ENCODE measurements around the gene METTL6. TPM values are rescaled to one million over a fixed set of nuclear protein-coding genes. Genes with fewer than 3 reads are reported as not detected.

Gene METTL6
- total and polyA plus RNA-seq, 2 of the 4 experiments (the other 2 are of a cell fraction), result 15.4 to 21.5 TPM

GRCh38 chr3:15401936-15402335 lies 25.4 kb downstream of the METTL6 start:
- Histone ChIP-seq H3K27ac (ENCODE audit: insufficient read depth, low read length) (no peak overlapping the region), H3K9me1 (ENCODE audit: insufficient read depth, low read length) (0 out of 2 replicates have a peak, but pooled peaks cover 3% of the 10 kb centered on the region), H3K4me3 (ENCODE audit: insufficient read depth, low read depth, low read length) (no peak overlapping the region), H3K79me1 (ENCODE audit: low read depth in 1 of 2, low read length in 2 of 2) (no peaks in the 10 kb centered on the region), H2AK9ac (replicated peaks; ENCODE audit: low read depth, low read length, poor library complexity) (no peak overlapping the region), H3K9me3 (ENCODE audit: control insufficient read depth, insufficient read depth, low read length) (no peaks in the 10 kb centered on the region), H3K27me3 (ENCODE audit: control insufficient read depth, insufficient read depth, low read length) (no peaks in the 10 kb centered on the region), H2BK20ac (ENCODE audit: low read depth, low read length) (no peak overlapping the region), H4K20me1 (ENCODE audit: insufficient read depth, low read length) (no peaks in the 10 kb centered on the region), H2BK120ac (ENCODE audit: low read depth, low read length) (no peak overlapping the region), H4K5ac (ENCODE audit: low read depth, low read length) (no peak overlapping the region), H3K23ac (ENCODE audit: low read depth, low read length) (no peak overlapping the region), H3K36me3 (ENCODE audit: control insufficient read depth, insufficient read depth, low read length) (no peaks in the 10 kb centered on the region), H3K4ac (ENCODE audit: low read depth, low read length) (no peak overlapping the region), H2AFZ (replicated peaks; ENCODE audit: low read length, poor library complexity) (no peak overlapping the region), H4K91ac (ENCODE audit: insufficient read depth, low read depth, low read length) (no peak overlapping the region), H3K4me2 (ENCODE audit: low read depth, low read length) (no peak overlapping the region), H3K56ac (ENCODE audit: extremely low read depth, insufficient read depth, low read length) (no peak overlapping the region), H2BK15ac (ENCODE audit: low read depth, low read length) (no peak overlapping the region), H4K8ac (ENCODE audit: low read depth in 2 of 2, low read length in 2 of 2) (no peak overlapping the region), H3K14ac (replicated peaks; ENCODE audit: low read depth, low read length) (no peak overlapping the region), H2AK5ac (ENCODE audit: low read depth, low read length) (no peak overlapping the region), H3K4me1 (ENCODE audit: control insufficient read depth, insufficient read depth, low read length) (no peaks in the 10 kb centered on the region), H2BK5ac (ENCODE audit: low read depth, low read length, poor library complexity, severe bottlenecking) (no peak overlapping the region), H3K9ac (ENCODE audit: low read depth, low read length) (no peak overlapping the region), H3K18ac (ENCODE audit: low read depth, low read length) (no peak overlapping the region)
- in situ Hi-C loops (cut with MboI; ENCODE audit: low sequenced_read_pairs) (no loop called here), intact Hi-C loops (cut with micrococcal nuclease) (loop anchor here (10.0 kb wide), 1 partner anchor 297 kb away; no protein-coding TSS in a partner anchor), dilution Hi-C loops (cut with HindIII; ENCODE audit: low sequenced_read_pairs, unreplicated experiment) (no loop called here)
- DNase-seq (no peak), ATAC-seq (ENCODE audit: low read depth) (no peak)
- no TSS peak for BruUV-seq (replicated peaks)
- WGBS, 2 experiments (ENCODE audit: extremely low coverage in 2 of 2, insufficient read length in 1 of 2), result 81% methylated on average over 3 of the region's 4 CpGs; no CpG with 5 or more reads in 1 of the 2 experiments
- ChIA-PET CTCF (no interaction called here), POLR2A (ENCODE audit: unreplicated experiment) (no interaction called here)
- TF ChIP-seq CTCF (conservative IDR thresholded peaks at IDR 0.05; ENCODE audit: low read depth, low read length) (no peak), MAFK (IDR thresholded peaks at IDR 0.05; ENCODE audit: low read depth, low read length) (no peak), SMC3 (IDR thresholded peaks at IDR 0.05; ENCODE audit: low read depth, low read length) (no peak), POLR2A (IDR thresholded peaks at IDR 0.05; ENCODE audit: low read depth, low read length) (no peak), FOS (IDR thresholded peaks at IDR 0.05; ENCODE audit: low read depth, low read length) (no peak), MXI1 (IDR thresholded peaks at IDR 0.05; ENCODE audit: borderline replicate concordance, low read depth, low read length) (no peak), CHD1 (IDR thresholded peaks at IDR 0.05; ENCODE audit: low read depth, low read length) (no peak), MAZ (IDR thresholded peaks at IDR 0.05; ENCODE audit: borderline replicate concordance, low read depth, low read length) (no peak), CEBPB (IDR thresholded peaks at IDR 0.05; ENCODE audit: low read depth, low read length) (no peak), RFX5 (IDR thresholded peaks at IDR 0.05; ENCODE audit: low read depth, low read length) (no peak), RCOR1 (IDR thresholded peaks at IDR 0.05; ENCODE audit: insufficient replicate concordance, low read length) (no peak), USF2 (IDR thresholded peaks at IDR 0.05; ENCODE audit: low read depth, low read length) (no peak), BHLHE40 (IDR thresholded peaks at IDR 0.05; ENCODE audit: low read depth, low read length) (no peak), RAD21 (IDR thresholded peaks at IDR 0.05; ENCODE audit: low read length) (no peak), NFE2L2 (IDR thresholded peaks at IDR 0.05; ENCODE audit: low read depth, low read length) (no peak), ELK1 (IDR thresholded peaks at IDR 0.05; ENCODE audit: borderline replicate concordance, low read depth, low read length) (no peak)
